A549 treated with AZD9567 at 1 μM for 4 hours (cell line): ENCODE measurements around the gene FBLL1. TPM values are rescaled to one million over a fixed set of nuclear protein-coding genes. Genes with fewer than 3 reads are reported as not detected.

Experiments
- total RNA-seq: library from RNA; stranded (reverse); fragments of 200-300 nt; extraction: Qiagen RNA extraction; gene quantifications from 5 replicates; pipeline ENCODE4 v1.2.3, GENCODE V29; 2022; ENCODE audit not compliant: insufficient read depth

FBLL1 gene
- 0.07 to 0.10 TPM (median 0.09 TPM) in 4 of 5 replicates, not detected in the other for total RNA-seq

GRCh38 chr5:168528521-168529373 is at the start of gene FBLL1:
Gene FBLL1, plus strand, starts transcription at chr5:168529305. Its CDS starts 200 bp downstream, at chr5:168529505.

GRCh38 chr5:168486136-168486879 is 42.8 kb upstream of the FBLL1 start, which contains the start of gene RARS1:
Gene RARS1, plus strand, starts transcription at chr5:168486471. Its CDS starts 28 bp downstream, at chr5:168486499.

GRCh38 chr5:168578538-168579487 is 49.7 kb downstream of the FBLL1 start, which contains the start of gene PANK3:
Gene PANK3, minus strand, starts transcription at chr5:168579368. Its CDS starts 85 bp downstream, at chr5:168579283.

Other genes starting within 250 kb of the FBLL1 start
- 67.6 to 82.7 TPM (median 76.6 TPM) in 5 replicates for gene WWC1, start 237.7 kb upstream of the FBLL1 start, total RNA-seq
- gene RARS1, start 42.8 kb upstream of the FBLL1 start, total RNA-seq, result 97.3 to 139 TPM (median 97.8 TPM) in 5 replicates
- gene PANK3, start 50.1 kb downstream of the FBLL1 start, total RNA-seq, result 14.4 to 25.7 TPM (median 20.8 TPM) in 5 replicates